Measurements from ENCODE around the gene AP1G2.

The AP1G2 gene

DNA sequence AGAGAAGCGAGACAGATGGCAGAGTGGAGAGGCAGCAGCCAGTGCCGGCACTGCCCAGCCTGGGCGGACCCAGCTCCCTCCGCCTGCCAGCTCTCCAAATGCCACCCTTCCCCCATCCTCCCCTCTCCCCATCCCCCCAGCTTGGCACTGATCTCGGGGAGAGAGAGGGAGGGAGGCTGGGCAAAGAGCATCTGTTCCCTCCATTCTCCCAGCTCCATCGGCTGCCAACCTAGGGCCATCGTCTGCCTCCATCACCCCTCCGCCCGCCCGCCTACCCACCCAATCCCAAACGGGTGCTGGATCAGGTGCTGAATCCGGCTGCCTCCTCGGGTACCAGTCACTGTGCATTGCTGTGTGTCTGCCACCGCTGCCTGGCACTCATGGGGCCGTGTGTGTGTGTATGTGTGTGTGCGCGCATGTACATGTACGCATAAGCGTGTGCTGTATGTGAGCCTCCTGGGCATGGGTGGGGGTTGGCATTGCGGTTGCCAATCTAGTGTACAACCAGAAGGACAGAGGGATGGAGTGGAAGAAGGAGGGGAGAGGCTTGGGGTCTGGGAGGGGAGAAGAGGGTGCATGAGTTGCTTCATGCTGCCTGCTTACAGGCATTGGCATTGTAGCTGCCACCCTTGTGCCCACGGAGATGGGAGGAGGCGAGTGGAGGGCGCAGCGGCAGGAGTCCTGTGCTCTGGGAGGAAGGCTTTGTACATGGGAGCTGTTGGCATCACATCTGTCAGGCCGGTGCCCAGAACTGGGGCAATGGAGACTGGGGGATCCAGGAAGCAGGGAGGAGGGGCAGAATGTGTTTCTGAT lies 54.4 kb downstream of the AP1G2 start:
- DNase-seq, result no peak

DNA sequence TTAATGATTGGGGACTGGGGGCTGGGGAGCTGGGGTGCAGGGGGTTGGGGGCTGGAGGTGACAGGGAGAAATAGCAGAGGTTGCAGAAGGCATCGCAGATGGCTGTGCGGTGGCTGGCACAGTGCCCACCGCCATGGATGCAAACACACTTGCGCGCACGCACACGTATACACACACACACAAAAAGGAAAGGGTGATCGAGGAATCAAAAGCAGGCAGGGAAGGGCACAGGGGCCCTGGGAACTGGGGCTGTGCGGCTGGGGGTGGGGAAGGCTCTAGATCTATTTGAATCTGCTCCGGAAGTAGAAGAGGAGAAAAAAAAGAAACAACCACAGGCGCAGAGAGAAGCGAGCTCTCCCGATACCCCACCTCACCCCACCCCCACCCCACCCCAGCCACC lies 55.4 kb downstream of the AP1G2 start:
- DNase-seq, result no peak
